Cardiac fibroblast (primary cell): ENCODE data around the gene HNRNPL.
"Not testable (repeated sequence)": the region's sequence is repeated elsewhere in the genome, so short reads cannot be mapped to it uniquely, and the experiment has no call there.

ENCODE experiments used
- DNase-seq, 2 donors: peaks; one replicate each; pipeline versions ENCODE4 v3.0.0 to v3.0.0-alpha.2; 2010; ENCODE audit warnings: low read depth in 2 of 2
- H3K4me3 ChIP-seq, 2 donors: replicated peaks in 1 of 2; 1 replicate in 1 of 2; 2 replicates in 1 of 2; pipeline ENCODE4 v1.5.1; 2011; ENCODE audit warnings: low read depth in 2 of 2, low read length in 2 of 2, mild to moderate bottlenecking in 2 of 2, moderate library complexity in 1 of 2
- TF ChIP-seq, protein P1 (sequence below): IDR thresholded peaks from one replicate; pipeline ENCODE4 v1.5.1; 2011; ENCODE audit warnings: low read depth, mild to moderate bottlenecking, low read length, inconsistent platforms

HNRNPL gene

DNA sequence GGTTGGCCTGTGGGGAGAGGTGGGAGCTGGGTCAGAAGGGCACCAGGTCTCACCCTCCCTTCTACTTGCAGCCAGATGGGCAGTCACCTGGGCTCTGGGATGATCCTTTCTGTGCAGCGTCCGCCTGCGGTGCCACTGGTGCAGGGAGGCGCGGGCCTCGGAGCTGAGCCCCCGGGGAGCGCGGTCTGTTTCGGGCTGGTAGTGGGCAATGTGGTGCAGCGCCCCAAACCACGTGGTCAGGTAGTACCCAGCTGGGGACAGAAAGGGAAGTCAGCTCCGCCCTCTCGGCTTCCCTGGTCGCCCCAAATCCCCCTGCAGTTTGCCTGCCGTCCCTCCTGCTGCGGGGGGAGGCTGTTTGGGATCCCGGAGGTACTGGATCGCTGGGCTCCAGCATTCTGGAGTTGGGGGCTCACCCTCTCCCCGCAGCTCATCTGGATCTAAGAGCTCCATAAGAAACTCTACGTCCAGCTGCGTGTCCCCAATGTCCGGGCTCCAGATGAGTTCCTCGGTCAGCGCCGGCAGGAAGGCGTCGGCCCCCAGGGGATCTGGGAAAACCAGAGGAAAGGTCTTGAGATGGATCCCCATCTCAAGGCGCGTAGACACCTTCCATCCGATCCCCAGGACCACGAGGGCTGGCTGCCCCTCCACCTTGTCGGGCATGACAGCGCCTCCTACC, 19.5 kb upstream of the HNRNPL start:
- DNase-seq = peak in 1 of 2 donors; percentile 5
- TF ChIP-seq, protein P1, sequence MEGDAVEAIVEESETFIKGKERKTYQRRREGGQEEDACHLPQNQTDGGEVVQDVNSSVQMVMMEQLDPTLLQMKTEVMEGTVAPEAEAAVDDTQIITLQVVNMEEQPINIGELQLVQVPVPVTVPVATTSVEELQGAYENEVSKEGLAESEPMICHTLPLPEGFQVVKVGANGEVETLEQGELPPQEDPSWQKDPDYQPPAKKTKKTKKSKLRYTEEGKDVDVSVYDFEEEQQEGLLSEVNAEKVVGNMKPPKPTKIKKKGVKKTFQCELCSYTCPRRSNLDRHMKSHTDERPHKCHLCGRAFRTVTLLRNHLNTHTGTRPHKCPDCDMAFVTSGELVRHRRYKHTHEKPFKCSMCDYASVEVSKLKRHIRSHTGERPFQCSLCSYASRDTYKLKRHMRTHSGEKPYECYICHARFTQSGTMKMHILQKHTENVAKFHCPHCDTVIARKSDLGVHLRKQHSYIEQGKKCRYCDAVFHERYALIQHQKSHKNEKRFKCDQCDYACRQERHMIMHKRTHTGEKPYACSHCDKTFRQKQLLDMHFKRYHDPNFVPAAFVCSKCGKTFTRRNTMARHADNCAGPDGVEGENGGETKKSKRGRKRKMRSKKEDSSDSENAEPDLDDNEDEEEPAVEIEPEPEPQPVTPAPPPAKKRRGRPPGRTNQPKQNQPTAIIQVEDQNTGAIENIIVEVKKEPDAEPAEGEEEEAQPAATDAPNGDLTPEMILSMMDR = no peak
- H3K4me3 ChIP-seq = peak overlapping the region; percentile 43

DNA sequence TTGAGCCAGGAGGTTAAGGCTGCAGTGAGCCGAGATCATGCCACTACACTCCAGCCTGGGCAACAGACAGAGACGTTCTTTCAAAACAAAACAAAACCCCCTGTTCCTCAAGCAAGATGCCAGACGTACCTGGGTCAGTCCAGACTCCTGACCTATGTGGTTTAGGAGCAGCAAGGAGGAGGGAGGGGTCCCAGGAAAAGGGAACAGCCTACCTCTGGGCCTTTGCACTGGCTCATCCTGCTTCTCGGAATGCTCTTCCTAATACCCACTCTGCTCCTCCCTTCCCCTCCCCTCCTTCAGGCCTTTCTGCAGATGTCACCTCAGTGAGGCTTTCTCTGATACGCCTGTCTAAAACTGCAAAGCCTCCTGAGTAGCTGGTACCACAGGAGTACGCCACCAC, 18.8 kb upstream of the HNRNPL start:
- DNase-seq = no peak
- TF ChIP-seq, protein P1 = no peak
- H3K4me3 ChIP-seq = no peak overlapping the region

DNA sequence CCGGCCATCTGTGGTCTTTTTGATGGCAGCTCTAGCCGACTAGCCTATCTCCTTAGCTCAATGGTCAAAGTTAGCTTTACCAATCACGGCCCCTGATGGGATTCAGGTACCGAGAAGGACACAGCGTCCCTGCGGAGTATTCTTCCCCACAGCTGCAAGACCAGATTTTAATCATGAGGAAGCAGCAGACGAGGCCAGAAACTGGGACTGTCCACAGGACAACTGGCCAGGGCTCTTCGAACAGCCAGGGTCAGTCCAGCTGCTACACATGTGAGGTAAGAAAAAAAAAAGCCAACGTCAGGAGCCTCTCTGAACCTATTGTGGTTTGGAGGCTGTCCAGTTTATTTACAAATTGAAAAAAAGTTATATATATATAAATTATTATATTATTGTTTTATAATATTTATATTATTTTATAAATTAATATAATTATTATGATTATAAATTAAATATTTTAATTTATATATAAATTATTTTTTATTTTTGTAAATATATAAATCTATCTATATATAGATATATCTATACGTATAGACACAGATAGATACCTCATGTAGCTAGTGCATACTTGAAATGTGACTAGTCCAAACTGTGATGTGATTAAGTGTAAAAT, 17.5 kb upstream of the HNRNPL start:
- TF ChIP-seq, protein P1 = no peak
- H3K4me3 ChIP-seq = no peak overlapping the region
- no peak for DNase-seq

DNA sequence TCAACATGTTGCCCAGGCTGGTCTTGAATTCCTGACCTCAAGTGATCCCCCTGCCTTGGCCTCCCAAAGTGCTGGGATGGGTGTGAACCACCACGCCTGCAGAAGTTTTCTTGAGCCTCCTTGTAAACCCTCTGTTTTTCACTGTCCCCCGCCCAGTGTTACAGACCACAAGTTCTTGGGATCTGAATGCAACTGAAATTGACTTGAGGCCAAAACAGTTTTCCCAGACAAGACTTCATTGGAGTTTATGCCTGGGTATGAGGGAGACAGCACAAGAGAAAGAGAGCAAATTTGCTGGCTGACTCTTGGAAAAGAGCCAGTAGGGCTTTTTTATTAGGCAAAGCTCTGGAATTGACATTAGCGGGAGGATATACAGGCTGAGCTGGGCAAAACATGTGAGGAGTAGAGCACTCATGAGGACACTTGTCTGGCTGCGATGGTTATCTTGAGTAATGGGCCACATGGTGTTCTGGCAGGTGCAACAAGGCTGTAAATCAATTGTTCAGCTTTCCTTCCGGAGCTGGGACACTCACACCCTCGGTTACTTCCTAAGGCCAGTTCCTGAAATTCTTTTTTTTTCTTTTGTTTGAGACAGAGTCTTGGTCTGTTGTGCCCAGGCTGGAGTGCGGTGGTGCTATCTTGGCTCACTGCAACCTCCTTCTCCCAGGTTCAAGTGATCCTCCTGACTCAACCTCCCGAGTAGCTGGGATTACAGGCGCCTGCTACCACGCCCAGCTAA, 12.7 kb upstream of the HNRNPL start:
- TF ChIP-seq, protein P1 = no peak
- peak in 1 of 2 donors; percentile 68 for DNase-seq
- H3K4me3 ChIP-seq = no peak overlapping the region

DNA sequence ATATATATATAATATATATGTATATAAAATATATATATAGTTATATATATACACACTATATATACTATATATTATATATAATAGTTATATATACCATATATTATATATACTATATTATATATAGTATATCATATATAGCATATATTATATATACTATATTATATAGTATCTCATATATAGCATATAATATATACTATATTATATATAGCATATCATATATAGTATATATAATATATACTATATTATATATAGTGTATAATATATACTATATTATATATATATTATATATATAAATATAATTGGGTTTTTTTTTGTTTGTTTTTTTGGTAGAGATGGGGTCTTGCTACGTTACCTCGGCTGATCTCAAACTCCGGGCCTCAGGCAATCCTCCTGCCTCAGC, 11.6 kb upstream of the HNRNPL start:
- DNase-seq = no peak
- TF ChIP-seq, protein P1 = no peak
- no peak overlapping the region for H3K4me3 ChIP-seq

DNA sequence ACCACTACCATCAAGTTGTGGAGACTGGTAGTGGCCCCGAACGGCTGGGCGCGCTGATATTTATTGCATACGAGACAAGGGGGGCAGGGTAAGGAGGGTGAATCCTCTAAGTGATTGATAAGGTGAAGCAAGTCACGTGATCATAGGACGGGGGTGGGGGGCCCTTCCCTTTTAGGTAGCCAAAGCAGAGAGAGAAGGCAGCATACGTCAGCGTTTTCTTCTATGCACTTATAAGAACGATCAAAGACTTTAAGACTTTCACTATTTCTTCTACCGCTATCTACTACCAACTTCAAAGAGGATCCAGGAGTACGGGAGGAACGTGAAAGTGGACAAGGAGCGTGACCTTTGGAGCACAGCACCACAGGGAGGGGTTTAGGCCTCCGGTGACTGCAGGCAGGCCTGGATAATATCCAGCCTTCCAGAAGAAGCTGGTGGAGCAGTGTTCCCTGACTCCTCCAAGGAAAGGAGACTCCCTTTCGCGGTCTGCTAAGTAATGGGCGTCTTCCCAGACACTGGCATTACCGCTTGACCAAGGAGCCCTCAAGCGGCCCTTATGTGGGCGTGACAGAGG, 9.9 kb upstream of the HNRNPL start:
- DNase-seq, H3K4me3 ChIP-seq: not testable (repeated sequence)

DNA sequence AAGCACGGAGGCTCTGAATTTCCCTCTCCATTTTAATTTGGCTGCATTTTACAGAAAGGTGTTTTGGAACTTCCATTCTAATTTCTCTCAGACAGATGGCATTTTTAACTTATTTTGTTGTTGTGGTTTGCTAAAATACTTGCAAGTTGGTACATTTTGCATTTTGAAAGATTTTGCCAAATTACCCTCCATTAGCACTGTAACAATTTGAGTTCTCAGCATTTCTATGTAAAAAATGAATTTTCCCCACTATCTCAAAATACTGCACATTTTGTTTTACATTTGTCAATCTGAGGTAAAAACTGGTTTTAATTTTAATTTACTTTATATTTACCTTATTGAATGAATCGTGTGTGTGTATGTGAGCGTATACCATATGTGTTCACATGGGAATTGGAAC, 7.0 kb upstream of the HNRNPL start:
- TF ChIP-seq, protein P1 = no peak
- H3K4me3 ChIP-seq = no peak overlapping the region
- DNase-seq = no peak

DNA sequence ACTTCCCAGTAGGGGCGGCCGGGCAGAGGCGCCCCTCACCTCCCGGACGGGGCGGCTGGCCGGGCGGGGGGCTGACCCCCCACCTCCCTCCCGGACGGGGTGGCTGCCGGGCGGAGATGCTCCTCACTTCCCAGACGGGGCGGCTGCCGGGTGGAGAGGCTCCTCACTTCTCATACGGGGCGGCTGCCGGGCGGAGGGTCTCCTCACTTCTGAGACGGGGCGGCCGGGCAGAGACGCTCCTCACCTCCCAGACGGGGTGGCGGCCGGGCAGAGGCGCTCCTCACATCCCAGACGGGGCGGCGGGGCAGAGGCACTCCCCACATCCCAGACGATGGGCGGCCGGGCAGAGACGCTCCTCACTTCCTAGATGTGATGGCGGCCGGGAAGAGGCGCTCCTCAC, 6.0 kb upstream of the HNRNPL start:
- DNase-seq, H3K4me3 ChIP-seq: not testable (repeated sequence)

DNA sequence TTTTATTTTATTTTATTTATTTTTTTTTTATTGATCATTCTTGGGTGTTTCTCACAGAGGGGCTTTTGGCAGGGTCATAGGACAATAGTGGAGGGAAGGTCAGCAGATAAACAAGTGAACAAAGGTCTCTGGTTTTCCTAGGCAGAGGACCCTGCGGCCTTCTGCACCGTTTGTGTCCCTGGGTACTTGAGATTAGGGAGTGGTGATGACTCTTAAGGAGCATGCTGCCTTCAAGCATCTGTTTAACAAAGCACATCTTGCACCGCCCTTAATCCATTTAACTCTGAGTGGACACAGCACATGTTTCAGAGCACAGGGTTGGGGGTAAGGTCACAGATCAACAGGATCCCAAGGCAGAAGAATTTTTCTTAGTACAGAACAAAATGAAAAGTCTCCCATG, 5.2 kb upstream of the HNRNPL start:
- not testable (repeated sequence) for DNase-seq, H3K4me3 ChIP-seq
